Measurements from ENCODE around the gene EXOSC2.
A peak's percentile ranks its signal among the peaks of the same experiment; 100 is the strongest.

Gene EXOSC2

GRCh38 chr9:130693426-130694191, at the start of gene EXOSC2:
EXOSC2 (plus strand) TSS chr9:130693780; CDS start chr9:130693792, 12 bp downstream.
- H3K4me3 ChIP-seq (ENCODE audit: low read length), result peak within 1 kb of the TSS; percentile 79
- TF ChIP-seq ZNF274 (IDR thresholded peaks at IDR 0.05; ENCODE audit: low read depth, low read length), result no peak

- H3K4me3 ChIP-seq (ENCODE audit: low read length), result no peak overlapping the region
- TF ChIP-seq ZNF274 (IDR thresholded peaks at IDR 0.05; ENCODE audit: low read depth, low read length), result no peak
Observed at GRCh38 chr9:130651221-130651620, 42.4 kb upstream of the EXOSC2 start.

- no peak overlapping the region for H3K4me3 ChIP-seq (ENCODE audit: low read length)
- no peak for TF ChIP-seq ZNF274 (IDR thresholded peaks at IDR 0.05; ENCODE audit: low read depth, low read length)
Observed at GRCh38 chr9:130651752-130652151, 41.8 kb upstream of the EXOSC2 start.

- TF ChIP-seq ZNF274 (IDR thresholded peaks at IDR 0.05; ENCODE audit: low read depth, low read length), result no peak
- H3K4me3 ChIP-seq (ENCODE audit: low read length), result no peak overlapping the region
Observed at GRCh38 chr9:130654879-130655278, 38.7 kb upstream of the EXOSC2 start.

- no peak overlapping the region for H3K4me3 ChIP-seq (ENCODE audit: low read length)
- TF ChIP-seq ZNF274 (IDR thresholded peaks at IDR 0.05; ENCODE audit: low read depth, low read length), result no peak
Observed at GRCh38 chr9:130658893-130659698, 34.5 kb upstream of the EXOSC2 start.

GRCh38 chr9:130659699-130660248, 33.8 kb upstream of the EXOSC2 start:
- TF ChIP-seq ZNF274 (IDR thresholded peaks at IDR 0.05; ENCODE audit: low read depth, low read length), result no peak
- H3K4me3 ChIP-seq (ENCODE audit: low read length), result no peak overlapping the region

- H3K4me3 ChIP-seq (ENCODE audit: low read length), result no peak overlapping the region
- no peak for TF ChIP-seq ZNF274 (IDR thresholded peaks at IDR 0.05; ENCODE audit: low read depth, low read length)
Observed at GRCh38 chr9:130660326-130660682, 33.3 kb upstream of the EXOSC2 start.

GRCh38 chr9:130660683-130661450, 32.7 kb upstream of the EXOSC2 start:
- H3K4me3 ChIP-seq (ENCODE audit: low read length), result no peak overlapping the region
- TF ChIP-seq ZNF274 (IDR thresholded peaks at IDR 0.05; ENCODE audit: low read depth, low read length), result no peak

GRCh38 chr9:130661451-130662098, 32.0 kb upstream of the EXOSC2 start:
- no peak overlapping the region for H3K4me3 ChIP-seq (ENCODE audit: low read length)
- no peak for TF ChIP-seq ZNF274 (IDR thresholded peaks at IDR 0.05; ENCODE audit: low read depth, low read length)

GRCh38 chr9:130662099-130662969, 31.2 kb upstream of the EXOSC2 start:
- H3K4me3 ChIP-seq (ENCODE audit: low read length), result no peak overlapping the region

GRCh38 chr9:130662970-130663257, 30.7 kb upstream of the EXOSC2 start:
- H3K4me3 ChIP-seq (ENCODE audit: low read length), result no peak overlapping the region
- no peak for TF ChIP-seq ZNF274 (IDR thresholded peaks at IDR 0.05; ENCODE audit: low read depth, low read length)

More at GRCh38 chr9:130662099-130662969, 31.2 kb upstream of the EXOSC2 start:
- no peak for TF ChIP-seq ZNF274 (IDR thresholded peaks at IDR 0.05; ENCODE audit: low read depth, low read length)

GRCh38 chr9:130663258-130663976, 30.2 kb upstream of the EXOSC2 start:
- no peak for TF ChIP-seq ZNF274 (IDR thresholded peaks at IDR 0.05; ENCODE audit: low read depth, low read length)
- no peak overlapping the region for H3K4me3 ChIP-seq (ENCODE audit: low read length)

- no peak for TF ChIP-seq ZNF274 (IDR thresholded peaks at IDR 0.05; ENCODE audit: low read depth, low read length)
- H3K4me3 ChIP-seq (ENCODE audit: low read length), result no peak overlapping the region
Observed at GRCh38 chr9:130663977-130664250, 29.7 kb upstream of the EXOSC2 start.

Data from GM08714 (cell line).